K562 (cell line): ENCODE results near the gene EVI5. TPM values are rescaled to one million over a fixed set of nuclear protein-coding genes. Genes with fewer than 3 reads are reported as not detected.

Source experiments
- CBX8 ChIP-seq: fragments of 200-600 bp; sonication (generic); IDR thresholded peaks from 2 replicates; pipeline ENCODE4 v1.6.1; 2012; ENCODE audit warnings: borderline replicate concordance, mixed run types, low read depth, mild to moderate bottlenecking, moderate library complexity, mixed read lengths, low read length, control low read depth, inconsistent platforms; ENCODE audit not compliant: poor library complexity, severe bottlenecking; ENCODE audit errors: extremely low read depth
- CSDE1 ChIP-seq, 2 experiments: fragments of 450-650 bp; IDR thresholded peaks; 2 replicates each; pipeline ENCODE4 v1.6.1; 2016; ENCODE audit warnings: mild to moderate bottlenecking in 1 of 2
- ELF2 ChIP-seq: fragments of 250-450 bp; sonication (Bioruptor Pico); IDR thresholded peaks from 2 replicates; pipeline ENCODE4 v1.5.0; 2021; ENCODE audit warnings: mild to moderate bottlenecking
- ESRRB ChIP-seq: fragments of 250-450 bp; sonication (Bioruptor Pico); IDR thresholded peaks from 2 replicates; pipeline ENCODE4 v1.5.0; 2020; ENCODE audit warnings: mild to moderate bottlenecking, moderate library complexity, borderline replicate concordance
- IRF2 ChIP-seq: sonication (generic); formaldehyde crosslinking; IDR thresholded peaks from 2 replicates; pipeline ENCODE4 v1.8.1; 2022; ENCODE audit warnings: mild to moderate bottlenecking, missing genetic modification reagents
- KDM5B ChIP-seq: fragments of 200-600 bp; sonication (generic); IDR thresholded peaks from 2 replicates; pipeline ENCODE4 v1.6.1; 2012; ENCODE audit warnings: low read depth, mild to moderate bottlenecking, moderate library complexity, low read length, control low read depth, inconsistent platforms; ENCODE audit not compliant: insufficient replicate concordance
- LEF1 ChIP-seq: fragments of 450-650 bp; IDR thresholded peaks from 2 replicates; pipeline ENCODE4 v1.6.1; 2016; ENCODE audit warnings: mild to moderate bottlenecking
- NUFIP1 ChIP-seq: fragments of 450-650 bp; IDR thresholded peaks from 2 replicates; pipeline ENCODE4 v1.6.1; 2018; ENCODE audit not compliant: partially characterized antibody
- POLR2H ChIP-seq: IDR thresholded peaks from 2 replicates; pipeline ENCODE4 v1.6.1; 2016; ENCODE audit warnings: missing genetic modification characterization, low read depth, mild to moderate bottlenecking, control low read depth, missing compliant biosample characterization, moderate library complexity
- SNRNP70 ChIP-seq: fragments of 200-400 bp; formaldehyde crosslinking; optimal IDR thresholded peaks from 2 replicates; pipeline ENCODE3; 2017; ENCODE audit warnings: low read depth, low read length
- TCF3 ChIP-seq: sonication (generic); formaldehyde crosslinking; IDR thresholded peaks from 2 replicates; pipeline ENCODE4 v1.4.0; 2020; ENCODE audit warnings: mild to moderate bottlenecking, missing genetic modification reagents
- YY1 ChIP-seq, 3 experiments: IDR thresholded peaks; 2 replicates each; pipeline ENCODE4 v1.6.1; 2011; ENCODE audit warnings: low read length in 2 of 3, mild to moderate bottlenecking in 2 of 3, moderate library complexity in 2 of 3, borderline replicate concordance in 1 of 3, control low read depth in 1 of 3, low read depth in 1 of 3; ENCODE audit not compliant: insufficient read depth in 3 of 3, insufficient replicate concordance in 2 of 3, control insufficient read depth in 1 of 3, insufficient read length in 1 of 3; ENCODE audit errors: extremely low read depth in 1 of 3
- ZNF24 ChIP-seq: fragments of 450-650 bp; IDR thresholded peaks from 2 replicates; pipeline ENCODE4 v1.6.1; 2016
- ZNF253 ChIP-seq: fragments of 250-450 bp; sonication (Bioruptor Pico); conservative IDR thresholded peaks from 2 replicates; pipeline ENCODE4 v1.6.1; 2021; ENCODE audit warnings: mild to moderate bottlenecking
- ZNF449 ChIP-seq: fragments of 250-450 bp; sonication (Bioruptor Pico); IDR thresholded peaks from 2 replicates; pipeline ENCODE4 v1.8.0; 2022; ENCODE audit warnings: moderate library complexity, mild to moderate bottlenecking, inconsistent platforms
- polyA plus RNA-seq, 8 experiments: library from polyadenylated mRNA; depleted of rRNA in 4 of 8; stranded (reverse) in 5 of 8; unstranded in 3 of 8; fragments of >200 nt; fragmentation: Nextera tagmentation in 2 of 8; fragmentation: Illumina TruSeq in 1 of 8; extraction: Ambion mirVana in 2 of 8; extraction: Trizol in 1 of 8; gene quantifications; 2 replicates each; pipeline versions ENCODE4 v1.2.1 to v1.2.3, GENCODE V29; 2011 to 2014; ENCODE audit warnings: inconsistent platforms in 1 of 8, missing spikeins in 1 of 8
- total RNA-seq, 7 experiments: library from RNA; depleted of rRNA in 6 of 7; stranded (reverse); fragments of >200 nt in 6 of 7; fragmentation: Illumina TruSeq in 2 of 7; extraction: Trizol in 2 of 7; gene quantifications; 2 replicates each; pipeline versions ENCODE4 v1.2.1 to v1.2.3, GENCODE V29; 2011 to 2021; ENCODE audit warnings: low replicate concordance in 1 of 7
- TF ChIP-seq, protein P1 (sequence below): sonication (generic); formaldehyde crosslinking; IDR thresholded peaks from 2 replicates; pipeline ENCODE4 v1.8.1; 2023; ENCODE audit warnings: missing genetic modification reagents, mild to moderate bottlenecking, borderline replicate concordance

Gene EVI5
- total and polyA plus RNA-seq, 9 of the 15 experiments (the other 6 are each of a cell fraction or from before 2014, with no cell fraction given) = 1.7 to 50.1 (median 13.7) TPM

DNA sequence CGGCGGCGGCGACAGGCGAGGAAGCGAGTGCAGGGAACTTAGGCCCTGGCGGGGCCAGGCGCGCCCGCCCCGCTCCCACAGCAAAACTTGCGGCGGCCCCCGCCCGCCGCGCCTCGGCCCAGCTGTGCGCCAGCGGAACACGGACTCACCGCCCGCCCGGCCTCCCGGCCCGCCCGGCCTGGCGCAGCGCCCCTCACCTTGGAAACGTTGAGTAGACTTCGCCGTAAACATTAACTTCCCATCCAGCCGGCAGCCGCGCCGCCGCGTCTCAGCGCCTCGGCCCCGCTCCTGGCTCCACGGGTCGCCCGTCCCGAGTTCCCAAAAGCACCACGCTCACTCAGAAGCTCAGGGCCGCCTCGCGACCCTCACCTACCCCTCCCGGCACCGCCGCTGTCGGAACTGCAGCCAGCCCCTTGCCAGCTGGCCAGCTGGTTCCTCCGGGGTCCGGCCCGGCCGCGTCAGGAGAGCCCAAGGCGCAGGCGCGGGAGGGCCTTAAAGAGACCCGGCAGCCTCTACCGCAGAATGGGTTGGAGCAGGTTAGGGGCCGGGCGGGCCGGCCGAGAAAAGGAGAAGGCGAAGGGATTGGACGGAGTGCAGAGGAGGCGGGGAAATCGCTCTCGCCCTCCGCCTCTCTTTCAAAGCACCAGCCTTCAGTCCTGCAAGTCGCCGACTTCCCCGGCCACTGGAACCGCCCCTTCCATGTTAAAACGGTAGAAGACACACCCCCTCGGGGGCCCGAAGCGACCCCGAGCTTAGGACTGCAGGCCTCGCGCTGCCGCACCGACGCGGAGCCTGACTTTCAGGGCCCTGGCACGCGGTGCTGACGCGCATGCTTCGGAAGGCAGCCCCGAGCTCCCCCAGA, at the start of gene EVI5 (continued):
- peak; percentile 30; the same call in 1 of the 2 replicates for TF ChIP-seq POLR2H (tag)
- TF ChIP-seq CBX8 = no peak
- no peak for TF ChIP-seq ZNF449 (CRISPR knock-in tag)
- TF ChIP-seq LEF1 = no peak
- TF ChIP-seq, protein P1, sequence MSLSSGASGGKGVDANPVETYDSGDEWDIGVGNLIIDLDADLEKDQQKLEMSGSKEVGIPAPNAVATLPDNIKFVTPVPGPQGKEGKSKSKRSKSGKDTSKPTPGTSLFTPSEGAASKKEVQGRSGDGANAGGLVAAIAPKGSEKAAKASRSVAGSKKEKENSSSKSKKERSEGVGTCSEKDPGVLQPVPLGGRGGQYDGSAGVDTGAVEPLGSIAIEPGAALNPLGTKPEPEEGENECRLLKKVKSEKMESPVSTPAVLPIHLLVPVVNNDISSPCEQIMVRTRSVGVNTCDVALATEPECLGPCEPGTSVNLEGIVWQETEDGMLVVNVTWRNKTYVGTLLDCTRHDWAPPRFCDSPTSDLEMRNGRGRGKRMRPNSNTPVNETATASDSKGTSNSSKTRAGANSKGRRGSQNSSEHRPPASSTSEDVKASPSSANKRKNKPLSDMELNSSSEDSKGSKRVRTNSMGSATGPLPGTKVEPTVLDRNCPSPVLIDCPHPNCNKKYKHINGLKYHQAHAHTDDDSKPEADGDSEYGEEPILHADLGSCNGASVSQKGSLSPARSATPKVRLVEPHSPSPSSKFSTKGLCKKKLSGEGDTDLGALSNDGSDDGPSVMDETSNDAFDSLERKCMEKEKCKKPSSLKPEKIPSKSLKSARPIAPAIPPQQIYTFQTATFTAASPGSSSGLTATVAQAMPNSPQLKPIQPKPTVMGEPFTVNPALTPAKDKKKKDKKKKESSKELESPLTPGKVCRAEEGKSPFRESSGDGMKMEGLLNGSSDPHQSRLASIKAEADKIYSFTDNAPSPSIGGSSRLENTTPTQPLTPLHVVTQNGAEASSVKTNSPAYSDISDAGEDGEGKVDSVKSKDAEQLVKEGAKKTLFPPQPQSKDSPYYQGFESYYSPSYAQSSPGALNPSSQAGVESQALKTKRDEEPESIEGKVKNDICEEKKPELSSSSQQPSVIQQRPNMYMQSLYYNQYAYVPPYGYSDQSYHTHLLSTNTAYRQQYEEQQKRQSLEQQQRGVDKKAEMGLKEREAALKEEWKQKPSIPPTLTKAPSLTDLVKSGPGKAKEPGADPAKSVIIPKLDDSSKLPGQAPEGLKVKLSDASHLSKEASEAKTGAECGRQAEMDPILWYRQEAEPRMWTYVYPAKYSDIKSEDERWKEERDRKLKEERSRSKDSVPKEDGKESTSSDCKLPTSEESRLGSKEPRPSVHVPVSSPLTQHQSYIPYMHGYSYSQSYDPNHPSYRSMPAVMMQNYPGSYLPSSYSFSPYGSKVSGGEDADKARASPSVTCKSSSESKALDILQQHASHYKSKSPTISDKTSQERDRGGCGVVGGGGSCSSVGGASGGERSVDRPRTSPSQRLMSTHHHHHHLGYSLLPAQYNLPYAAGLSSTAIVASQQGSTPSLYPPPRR (CRISPR knock-in tag) = 0 out of 2 replicates have a peak, but pooled peaks have one; percentile 46
- TF ChIP-seq YY1 (IDR thresholded peaks at IDR 0.05; ENCODE audit: borderline replicate concordance in 1 of 3, control insufficient read depth in 1 of 3, extremely low read depth in 1 of 3, insufficient read depth in 3 of 3, insufficient read length in 1 of 3, insufficient replicate concordance in 2 of 3, low read depth in 1 of 3, low read length in 2 of 3) = no peak
- no peak for TF ChIP-seq ESRRB (CRISPR knock-in tag)
- TF ChIP-seq CSDE1 (IDR thresholded peaks at IDR 0.05) = no peak
- peak; percentile 66 for TF ChIP-seq KDM5B
- no peak for TF ChIP-seq ELF2 (CRISPR knock-in tag)
- TF ChIP-seq SNRNP70 = no peak
- TF ChIP-seq TCF3 (CRISPR knock-in tag) = no peak
- peak; percentile 85 for TF ChIP-seq NUFIP1
- TF ChIP-seq ZNF253 (CRISPR knock-in tag) = no peak
- peak; percentile 74; the same call in 1 of the 2 replicates for TF ChIP-seq IRF2 (CRISPR knock-in tag)
- peak; percentile 33 for TF ChIP-seq ZNF24
